Fibroblast of gingiva (primary cell): ENCODE measurements around the gene DPF1.

ENCODE experiments used
- DNase-seq: peaks from one replicate; pipeline ENCODE4 v3.0.0-alpha.2; 2011; ENCODE audit warnings: low read depth

Gene DPF1

DNA sequence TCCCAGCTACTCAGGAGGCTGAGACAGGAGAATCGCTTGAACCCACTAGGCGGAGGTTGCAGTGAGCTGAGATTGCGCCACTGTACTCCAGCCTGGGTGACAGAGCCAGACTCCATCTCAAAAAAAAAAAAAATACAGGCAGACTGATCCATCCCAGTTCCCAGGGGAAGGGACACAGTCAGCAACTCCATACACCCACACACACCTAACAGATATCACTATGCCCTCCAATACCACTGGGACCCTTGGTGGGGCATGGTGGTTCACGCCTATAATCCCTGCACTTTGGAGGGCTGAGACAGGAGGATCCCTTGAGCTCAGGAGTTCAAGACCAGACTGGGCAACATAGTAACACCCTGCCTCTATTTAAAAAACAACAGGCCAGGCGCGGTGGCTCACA, 2.6 kb downstream of the DPF1 start:
- DNase-seq = no peak

DNA sequence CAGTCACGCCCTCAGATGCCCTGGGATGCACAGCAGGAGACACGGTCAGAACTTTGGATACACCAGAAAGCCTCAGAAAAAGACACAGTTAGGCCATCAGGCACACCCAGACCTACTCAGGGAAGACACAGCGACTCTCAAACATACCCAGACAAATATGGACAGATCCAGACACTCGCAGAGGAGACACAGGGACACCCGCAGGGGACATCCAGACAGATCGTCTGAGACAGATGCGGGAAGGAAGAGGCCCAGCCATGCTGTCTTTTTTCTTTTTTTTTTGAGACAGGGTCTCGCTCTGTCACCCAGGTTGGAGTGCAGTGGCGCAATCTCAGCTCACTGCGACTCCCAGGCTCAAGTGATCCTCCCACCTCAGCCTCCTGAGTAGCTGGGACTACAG, 4.8 kb downstream of the DPF1 start:
- DNase-seq = no peak

DNA sequence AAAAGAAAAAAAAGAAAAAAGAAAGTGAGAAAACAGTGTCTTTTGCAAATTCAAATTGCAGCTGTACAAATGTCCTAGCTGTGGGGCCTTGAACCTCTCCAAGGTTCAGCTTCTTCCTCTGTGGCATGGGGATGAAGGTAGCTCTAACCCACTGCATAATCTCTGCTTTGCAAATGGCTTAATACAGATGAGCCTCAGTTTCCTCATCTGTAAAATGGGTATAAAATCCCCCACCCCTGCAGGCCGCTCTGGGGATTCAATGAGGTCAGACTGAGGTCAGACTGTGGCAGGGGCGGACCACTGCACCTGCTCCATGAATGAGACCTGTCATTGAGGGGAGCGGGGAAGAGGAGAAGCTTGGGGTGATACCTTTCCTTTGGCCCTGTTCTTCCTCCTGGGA, 5.8 kb downstream of the DPF1 start:
- DNase-seq = no peak

GRCh38 chr19:38216785-38217641, 7.0 kb downstream of the DPF1 start:
- DNase-seq = no peak

GRCh38 chr19:38213911-38214625, 10.0 kb downstream of the DPF1 start:
- peak; percentile 24 for DNase-seq

- DNase-seq = no peak
Measured at GRCh38 chr19:38213469-38213868, 10.6 kb downstream of the DPF1 start.

- DNase-seq = no peak
Measured at GRCh38 chr19:38211766-38212165, 12.3 kb downstream of the DPF1 start.

DNA sequence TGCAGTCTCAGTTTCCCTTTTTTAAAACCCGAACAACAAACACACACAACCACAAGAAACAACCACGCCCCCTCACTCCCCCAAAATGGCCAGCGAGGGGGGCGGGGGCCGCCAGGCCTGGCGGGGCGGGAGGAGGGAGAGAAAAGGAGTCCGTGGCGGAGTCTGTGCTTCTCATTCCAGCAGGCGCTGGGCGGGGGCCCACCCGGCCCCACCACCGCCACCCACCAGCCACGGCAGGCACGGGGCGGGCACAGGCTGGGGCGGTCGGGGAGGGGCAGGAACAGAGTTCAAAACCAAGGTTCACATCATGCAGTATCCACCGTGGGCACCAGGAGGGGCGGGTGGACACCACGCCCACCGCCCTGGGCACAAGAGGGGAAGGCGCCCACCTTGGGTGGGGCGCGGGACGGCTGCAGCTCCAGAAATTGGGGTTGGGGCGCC, 12.9 kb downstream of the DPF1 start:
- no peak for DNase-seq

- no peak for DNase-seq
Measured at GRCh38 chr19:38210458-38210987, 13.5 kb downstream of the DPF1 start.

DNA sequence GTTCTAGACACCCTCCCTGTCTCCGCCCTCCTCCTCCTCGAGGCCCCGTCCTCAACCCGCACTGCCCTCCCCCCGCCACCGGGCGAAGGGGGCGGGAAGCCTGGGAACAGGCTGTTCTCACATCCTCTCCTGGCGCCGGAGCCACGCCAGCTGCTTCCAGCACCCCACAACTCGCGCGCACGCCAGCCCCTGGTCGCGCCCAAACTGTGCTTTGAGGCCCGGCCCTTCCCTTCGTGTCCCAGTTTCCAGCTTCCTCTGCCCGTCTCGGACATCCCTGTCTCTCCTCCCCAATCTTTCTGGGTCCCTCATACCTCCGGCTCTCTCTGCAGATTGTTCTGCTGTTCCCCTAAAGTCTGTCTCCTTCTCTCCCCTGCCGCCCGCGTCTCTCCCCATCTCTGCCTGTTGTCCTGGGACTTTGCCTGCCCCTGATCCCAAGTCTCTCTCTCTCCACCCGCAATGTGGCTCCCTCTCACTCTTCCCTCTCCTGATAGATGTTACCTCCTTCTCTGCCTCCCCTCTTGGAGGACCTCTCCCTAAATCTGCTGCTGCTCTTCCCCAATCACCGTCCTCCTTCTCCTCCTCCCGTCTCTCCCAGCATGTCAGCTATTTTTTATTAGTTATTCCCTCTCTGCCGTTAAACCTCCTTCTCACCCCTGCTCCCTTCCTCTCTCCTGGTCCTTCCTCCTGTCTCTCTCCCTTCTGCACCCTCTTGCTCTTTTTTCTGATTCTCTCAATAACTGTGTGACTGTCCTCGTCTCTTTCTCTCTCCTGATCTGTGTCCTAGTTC, 14.2 kb downstream of the DPF1 start:
- peak; percentile 35 for DNase-seq

- DNase-seq = no peak
Measured at GRCh38 chr19:38209152-38209551, 14.9 kb downstream of the DPF1 start.

GRCh38 chr19:38208571-38208970, 15.5 kb downstream of the DPF1 start:
- DNase-seq = no peak

DNA sequence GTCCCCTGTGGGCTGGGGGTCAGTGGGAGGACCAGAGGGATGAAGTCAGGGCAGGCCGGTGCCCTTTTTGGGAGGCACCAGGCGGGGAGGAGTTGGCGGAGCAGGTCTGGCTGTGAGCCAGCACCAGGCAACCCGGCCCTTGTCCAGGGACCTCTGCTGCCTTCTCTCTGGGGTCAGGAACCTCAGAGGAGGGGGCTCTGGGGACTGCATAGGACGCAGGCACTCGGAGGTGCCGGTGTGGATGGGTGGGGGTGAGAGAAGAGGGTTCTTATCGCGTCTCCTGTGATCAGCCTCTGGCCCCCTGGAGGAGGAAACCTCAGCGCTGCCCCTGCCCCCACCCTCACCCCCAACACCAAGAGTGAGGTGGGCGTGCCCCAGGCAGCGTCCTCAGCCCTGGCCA, 16.5 kb downstream of the DPF1 start:
- no peak for DNase-seq

- DNase-seq = no peak
Measured at GRCh38 chr19:38206928-38207327, 17.1 kb downstream of the DPF1 start.

- no peak for DNase-seq
Measured at GRCh38 chr19:38206006-38206745, 17.8 kb downstream of the DPF1 start.

DNA sequence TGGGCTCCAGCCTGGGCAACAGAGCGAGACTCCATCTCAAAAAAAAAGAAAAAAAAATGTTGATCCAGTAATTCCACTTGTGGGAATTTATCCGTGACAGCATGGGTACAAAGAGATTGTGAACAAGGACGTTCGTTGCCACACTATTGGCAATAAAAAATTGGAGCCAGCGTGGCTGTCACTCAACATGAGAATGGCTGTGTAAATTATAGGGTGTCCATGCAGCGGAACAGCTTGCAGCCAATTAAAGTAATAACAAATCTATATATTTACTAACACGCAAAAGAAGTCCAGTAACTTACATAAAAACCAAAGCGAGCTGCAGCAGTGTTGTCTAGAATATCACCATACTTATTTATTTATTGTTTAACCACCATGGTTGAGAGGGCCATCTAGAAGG, 19.3 kb downstream of the DPF1 start:
- DNase-seq = no peak

- DNase-seq = no peak
Measured at GRCh38 chr19:38204096-38204495, 19.9 kb downstream of the DPF1 start.

DNA sequence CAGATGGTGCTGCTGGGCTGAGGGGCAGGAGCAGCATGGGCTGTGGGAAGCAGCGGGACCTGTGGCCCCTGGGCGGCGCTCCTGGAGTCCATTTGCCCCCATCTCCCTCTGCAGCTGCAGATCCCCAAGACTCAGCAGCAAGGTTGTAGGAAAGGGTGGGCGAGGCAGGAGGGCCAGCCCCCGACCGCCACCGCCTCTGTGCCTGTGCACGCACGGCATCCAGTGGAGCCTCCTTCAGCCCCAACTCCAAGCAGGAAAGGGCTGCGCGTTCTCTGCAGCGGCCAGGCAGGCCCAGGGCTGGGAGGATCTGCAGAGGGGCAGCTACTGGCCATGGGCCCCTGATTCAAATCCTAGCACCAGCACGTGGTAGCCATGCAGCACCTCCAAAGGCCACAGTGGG, 20.8 kb downstream of the DPF1 start:
- DNase-seq = no peak

DNA sequence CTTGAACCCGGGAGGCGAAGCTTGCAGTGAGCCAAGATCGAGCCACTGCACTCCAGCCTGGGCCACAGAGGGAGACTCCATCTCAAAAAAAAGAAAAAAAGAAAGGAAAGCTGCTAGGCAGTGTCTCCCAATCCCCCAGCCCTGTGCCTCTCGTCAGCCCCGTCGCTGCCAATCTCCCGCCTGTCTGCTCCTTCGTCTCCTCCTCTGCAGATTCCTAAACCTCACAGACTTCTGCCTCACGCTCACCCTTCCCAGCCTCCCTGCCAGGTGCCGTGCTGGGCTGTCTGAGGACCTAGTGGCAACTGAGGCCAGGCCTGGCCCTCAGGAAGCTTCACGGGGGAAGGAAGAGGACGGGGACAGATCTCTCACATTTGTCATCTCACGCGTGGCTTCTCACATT, 21.5 kb downstream of the DPF1 start:
- DNase-seq = no peak

DNA sequence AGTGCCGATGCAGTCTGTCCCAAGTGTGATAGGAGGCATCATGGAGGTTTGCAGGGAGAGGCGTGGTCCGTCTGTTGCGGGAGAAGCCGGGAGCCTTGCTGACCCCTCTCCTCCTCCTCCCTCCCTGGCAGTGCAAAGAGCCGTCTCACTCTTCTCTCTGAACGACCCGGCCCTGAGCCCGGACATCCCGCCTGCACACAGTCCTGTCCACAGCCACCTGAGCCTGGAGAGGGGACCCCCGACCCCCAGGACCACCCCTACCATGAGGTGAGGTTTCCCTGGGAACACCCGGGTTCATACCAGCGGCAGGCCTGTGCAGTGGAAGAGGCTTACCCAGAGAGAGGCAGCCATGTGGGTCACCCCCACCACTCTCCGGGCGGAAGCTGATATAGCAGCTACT, 22.3 kb downstream of the DPF1 start:
- no peak for DNase-seq

DNA sequence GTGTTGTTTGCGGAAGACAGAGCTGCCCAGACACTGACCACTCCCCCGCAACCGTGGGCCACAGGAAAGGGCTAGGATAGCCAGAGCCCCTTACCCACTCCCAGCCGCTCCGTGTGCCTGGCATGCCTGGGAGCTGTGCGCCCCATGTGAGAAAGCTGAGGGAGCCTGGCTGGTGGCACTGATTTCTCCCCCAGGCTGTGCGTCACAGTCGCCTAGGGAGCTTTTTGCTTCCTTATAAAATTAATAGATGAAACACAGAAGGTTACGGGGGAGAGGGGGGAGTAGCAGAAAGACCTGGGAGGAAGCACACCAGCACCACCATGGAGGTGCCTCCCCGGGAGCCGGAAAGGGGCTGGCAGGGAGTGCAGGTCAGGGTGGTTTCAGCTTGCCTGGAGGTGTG, 24.7 kb downstream of the DPF1 start:
- DNase-seq = no peak
